Esophagus squamous epithelium (tissue), 5 donors: ENCODE results near the gene ETFB. TPM values are rescaled to one million over a fixed set of nuclear protein-coding genes. Genes with fewer than 3 reads are reported as not detected.

Source experiments
- DNase-seq: peaks from one replicate; lab custom pipeline; 2025; lab: John Stamatoyannopoulos, UW
- H3K27ac ChIP-seq, 4 donors: fragments of 200-600 bp; sonication (generic); one replicate each; pipeline ENCODE4 v1.5.1; 2016 to 2019; ENCODE audit warnings: mild to moderate bottlenecking in 1 of 4
- H3K27me3 ChIP-seq, 4 donors: fragments of 200-600 bp; sonication (generic); 1 replicate in 3 of 4; 2 replicates in 1 of 4; pipeline versions ENCODE4 v1.5.1 to v1.6.0; 2017 to 2021; ENCODE audit warnings: antibody characterized with exemption in 1 of 4
- H3K36me3 ChIP-seq, 3 donors: fragments of 200-600 bp; sonication (generic); one replicate each; pipeline ENCODE4 v1.5.1; 2016 to 2019
- H3K4me1 ChIP-seq, 3 donors: fragments of 200-600 bp; sonication (generic); one replicate each; pipeline ENCODE4 v1.5.1; 2017 to 2019
- H3K4me3 ChIP-seq, 4 donors: fragments of 200-600 bp; sonication (generic); 1 replicate in 3 of 4; 2 replicates in 1 of 4; pipeline ENCODE4 v1.5.1; 2016 to 2019; ENCODE audit warnings: mild to moderate bottlenecking in 2 of 4, moderate library complexity in 1 of 4
- H3K9me3 ChIP-seq, 3 donors: fragments of 200-600 bp; sonication (generic); one replicate each; pipeline ENCODE4 v1.5.1; 2016 to 2019
- POLR2A ChIP-seq, 4 donors: fragments of 450-650 bp; IDR thresholded peaks; one replicate each; pipeline ENCODE4 v1.6.1; 2017; ENCODE audit warnings: antibody characterized with exemption in 4 of 4, mild to moderate bottlenecking in 4 of 4, moderate library complexity in 3 of 4
- WGBS, 2 donors: methylation state at CpG; one replicate each; pipeline ENCODE4 v1.1.5; 2018; 5-methylcytosine and 5-hydroxymethylcytosine counted together
- intact Hi-C: fragments of 100-400 bp; cut with DNase I; formaldehyde crosslinking; loops from one replicate; pipeline ENCODE4 v1.15.0; 2022
- total RNA-seq, 4 donors: library from RNA; depleted of rRNA; stranded (reverse); fragments of >200 nt; gene quantifications; one replicate each; pipeline ENCODE4 v1.1.0, GENCODE V29; 2016
- TF ChIP-seq, protein P1 (sequence below), 6 experiments: fragments of 450-650 bp in 4 of 6; fragments of 200-600 bp in 2 of 6; sonication (generic) in 2 of 6; IDR thresholded peaks; one replicate each; pipeline ENCODE4 v1.5.1; 2016 to 2019; ENCODE audit warnings: antibody characterized with exemption in 6 of 6, mild to moderate bottlenecking in 4 of 6, moderate library complexity in 4 of 6
- donor health status: DM: yes; HTN: yes; CAD: no.

ETFB gene
- total RNA-seq, 4 donors from 2014 or later: 104 to 215 (median 157) TPM

DNA sequence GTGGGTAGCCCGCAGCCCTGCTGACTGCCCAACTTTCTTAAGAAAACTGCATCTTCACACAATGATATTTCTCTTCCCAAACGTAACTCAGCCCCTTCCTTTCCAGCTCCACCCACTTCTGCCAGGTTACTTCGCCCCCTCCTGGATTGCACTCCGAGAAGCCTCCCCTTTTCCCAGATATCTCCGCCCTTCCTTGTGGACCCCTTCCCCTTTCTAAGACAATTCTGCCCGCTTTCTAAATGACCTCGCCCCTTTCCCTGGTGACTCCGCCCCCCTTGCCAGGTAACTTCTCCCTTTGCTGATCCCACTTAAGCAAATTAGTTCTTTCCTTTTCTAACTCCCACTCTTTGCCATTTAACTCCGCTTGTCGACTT is 26.9 kb downstream of the ETFB start:
- H3K27me3 ChIP-seq: no peaks in the 10 kb centered on the region
- no peaks in the 10 kb centered on the region for H3K9me3 ChIP-seq
- peaks cover 0 to 42% (median 0%) of the 10 kb centered on the region in 3 donors for H3K36me3 ChIP-seq
- 1% methylated on average over 10 of the region's 10 CpGs for WGBS, 2 donors
- TF ChIP-seq, protein P1, sequence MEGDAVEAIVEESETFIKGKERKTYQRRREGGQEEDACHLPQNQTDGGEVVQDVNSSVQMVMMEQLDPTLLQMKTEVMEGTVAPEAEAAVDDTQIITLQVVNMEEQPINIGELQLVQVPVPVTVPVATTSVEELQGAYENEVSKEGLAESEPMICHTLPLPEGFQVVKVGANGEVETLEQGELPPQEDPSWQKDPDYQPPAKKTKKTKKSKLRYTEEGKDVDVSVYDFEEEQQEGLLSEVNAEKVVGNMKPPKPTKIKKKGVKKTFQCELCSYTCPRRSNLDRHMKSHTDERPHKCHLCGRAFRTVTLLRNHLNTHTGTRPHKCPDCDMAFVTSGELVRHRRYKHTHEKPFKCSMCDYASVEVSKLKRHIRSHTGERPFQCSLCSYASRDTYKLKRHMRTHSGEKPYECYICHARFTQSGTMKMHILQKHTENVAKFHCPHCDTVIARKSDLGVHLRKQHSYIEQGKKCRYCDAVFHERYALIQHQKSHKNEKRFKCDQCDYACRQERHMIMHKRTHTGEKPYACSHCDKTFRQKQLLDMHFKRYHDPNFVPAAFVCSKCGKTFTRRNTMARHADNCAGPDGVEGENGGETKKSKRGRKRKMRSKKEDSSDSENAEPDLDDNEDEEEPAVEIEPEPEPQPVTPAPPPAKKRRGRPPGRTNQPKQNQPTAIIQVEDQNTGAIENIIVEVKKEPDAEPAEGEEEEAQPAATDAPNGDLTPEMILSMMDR (IDR thresholded peaks at IDR 0.05): no peak
- no peak for TF ChIP-seq POLR2A (IDR thresholded peaks at IDR 0.05)
- peak overlapping the region; percentile 49 to 85 (median 63) for H3K4me3 ChIP-seq
- intact Hi-C loops: loop anchor here (10.0 kb wide), 2 partner anchors 66 to 96 kb away; no protein-coding TSS in a partner anchor
- peak overlapping the region; percentile 40 to 93 (median 90) for H3K27ac ChIP-seq
- no peak for DNase-seq
- peaks cover 11 to 64% (median 12%) of the 10 kb centered on the region in 3 donors for H3K4me1 ChIP-seq

DNA sequence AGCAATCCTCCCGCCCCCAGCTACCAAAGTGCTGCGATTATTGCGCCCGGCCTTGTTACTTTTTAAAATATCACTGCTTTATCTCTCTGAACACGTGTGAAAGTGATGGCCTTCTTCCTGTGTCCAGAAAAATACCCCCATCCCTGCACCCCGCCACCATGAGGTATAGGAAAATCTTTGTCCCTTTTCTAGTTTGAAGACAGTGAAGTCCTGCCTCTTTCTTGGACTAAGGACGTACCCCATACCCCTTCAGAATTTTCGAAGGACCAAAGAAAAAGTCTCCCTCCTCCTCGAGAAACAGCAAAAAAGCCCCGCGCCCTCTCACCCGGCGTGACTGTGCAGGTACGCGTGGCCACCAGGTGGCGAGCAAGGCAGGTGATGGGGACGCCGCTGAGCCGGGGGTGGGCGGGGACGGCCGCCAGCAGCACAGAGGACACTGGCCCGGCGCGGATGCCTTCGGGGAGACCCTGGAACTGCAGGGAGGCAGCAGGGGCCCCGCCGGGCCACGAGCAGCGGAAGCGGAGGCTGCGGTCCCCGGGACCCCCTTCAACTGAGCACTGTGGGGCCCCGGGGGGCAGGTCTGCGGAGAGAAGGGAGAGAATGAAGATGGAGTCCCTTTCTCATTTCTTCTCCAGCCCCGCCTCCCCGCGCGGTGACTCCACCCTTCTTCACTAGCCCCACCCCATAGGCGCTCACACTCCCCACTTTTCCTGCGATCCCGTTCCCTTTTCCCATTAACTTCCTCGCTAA is 27.4 kb downstream of the ETFB start:
- Histone ChIP-seq H3K27me3 (no peaks in the 10 kb centered on the region), H3K4me3 (peak overlapping the region; percentile 49 to 85 (median 63)), H3K4me1 (peaks cover 11 to 58% (median 12%) of the 10 kb centered on the region in 3 donors), H3K27ac (peak overlapping the region; percentile 40 to 93 (median 90)), H3K36me3 (peaks cover 0 to 43% (median 0%) of the 10 kb centered on the region in 3 donors), H3K9me3 (no peaks in the 10 kb centered on the region)
- peak; percentile 49 for DNase-seq
- TF ChIP-seq, protein P1 (IDR thresholded peaks at IDR 0.05): peak; percentile 88 to 94 (median 90)
- no peak for TF ChIP-seq POLR2A (IDR thresholded peaks at IDR 0.05)
- intact Hi-C loops: loop anchor here (10.0 kb wide), 2 partner anchors 66 to 96 kb away; no protein-coding TSS in a partner anchor
- WGBS, 2 donors: 6 to 7% methylated on average over 22 to 25 of the region's 43 CpGs

DNA sequence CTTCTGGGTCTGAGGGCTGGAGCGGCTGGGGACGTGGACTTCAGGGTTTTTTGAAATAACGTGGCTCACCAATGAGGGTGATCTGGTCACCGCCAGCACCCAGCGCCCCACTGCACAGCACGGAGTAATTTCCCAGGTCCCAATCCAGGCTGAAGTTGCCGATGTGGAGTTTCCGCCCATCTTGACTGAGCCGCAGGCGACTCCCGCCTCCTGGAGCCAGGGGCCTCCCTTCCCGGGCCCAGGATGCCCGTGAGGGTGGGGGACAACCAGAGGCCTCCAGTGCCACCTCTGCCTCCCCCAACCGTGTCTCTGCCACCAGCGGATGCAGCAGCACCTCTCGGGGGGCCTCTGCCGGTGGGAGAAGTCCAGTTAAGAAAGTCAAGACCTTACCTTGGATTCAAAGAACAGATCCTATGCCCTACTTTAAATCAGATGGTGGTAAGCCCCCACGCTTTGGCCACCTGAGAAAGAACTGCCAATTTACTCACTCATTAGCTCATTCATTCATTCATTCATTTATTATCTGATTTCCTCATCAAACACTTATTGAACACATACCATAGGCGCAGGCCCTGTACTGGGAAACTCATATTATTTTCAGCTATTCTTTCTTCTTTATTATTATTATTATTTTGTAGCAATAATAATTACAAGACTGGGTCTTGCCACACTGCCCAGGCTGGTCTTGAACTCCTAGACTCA is 28.2 kb downstream of the ETFB start:
- intact Hi-C loops: loop anchor here (10.0 kb wide), 2 partner anchors 67 to 97 kb away; no protein-coding TSS in a partner anchor
- TF ChIP-seq, protein P1 (IDR thresholded peaks at IDR 0.05): no peak
- TF ChIP-seq POLR2A (IDR thresholded peaks at IDR 0.05): no peak
- DNase-seq: no peak
- Histone ChIP-seq H3K27ac (no peak overlapping the region), H3K9me3 (no peaks in the 10 kb centered on the region), H3K27me3 (no peaks in the 10 kb centered on the region), H3K4me3 (peak overlapping the region in 3 of 4 donors; percentile 62 to 85 (median 64)), H3K36me3 (peaks cover 0 to 51% (median 0%) of the 10 kb centered on the region in 3 donors), H3K4me1 (peaks cover 11 to 51% (median 12%) of the 10 kb centered on the region in 3 donors)
- 64 to 85% methylated on average over 5 to 6 of the region's 19 CpGs for WGBS, 2 donors

DNA sequence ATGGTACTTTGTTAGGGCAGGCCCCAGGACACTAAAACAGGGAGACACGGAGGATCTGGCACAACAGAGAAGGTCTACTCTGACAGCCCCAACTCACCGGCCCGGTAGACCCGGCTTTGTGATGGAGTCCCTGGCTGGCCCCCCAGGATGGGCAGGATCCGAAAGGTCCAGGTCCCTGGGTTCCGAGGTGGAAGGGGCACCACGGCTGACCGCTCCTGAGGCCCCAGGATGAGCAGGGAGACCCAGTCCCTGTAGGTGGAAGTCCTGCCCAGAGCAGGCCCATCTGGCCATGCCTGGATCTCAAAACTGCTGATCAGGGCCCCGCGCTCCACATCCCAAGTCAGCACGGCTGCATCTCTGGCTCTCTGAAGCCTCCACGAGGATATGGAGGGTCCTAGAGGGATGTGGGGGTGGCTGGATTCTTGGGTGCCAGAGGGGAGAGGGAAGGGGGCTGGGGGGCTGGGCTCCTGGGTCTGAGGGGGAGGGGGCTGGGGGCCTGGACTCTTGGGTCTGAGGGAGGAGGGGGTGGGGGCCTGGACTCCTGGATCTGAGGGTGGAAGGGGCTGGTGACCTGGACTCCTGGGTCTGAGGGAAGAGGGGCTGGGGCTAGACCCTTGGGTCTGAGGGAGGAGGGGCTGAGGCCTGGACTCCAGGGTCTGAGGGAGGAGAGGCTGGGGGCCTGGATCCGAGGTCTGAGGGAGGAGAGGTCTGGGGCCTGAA is 28.9 kb downstream of the ETFB start:
- no peak overlapping the region for H3K4me3 ChIP-seq
- 88 to 100% methylated on average over 1 to 3 of the region's 13 CpGs for WGBS, 2 donors
- H3K9me3 ChIP-seq: no peaks in the 10 kb centered on the region
- no peak overlapping the region for H3K27ac ChIP-seq
- H3K4me1 ChIP-seq: peaks cover 11 to 44% (median 12%) of the 10 kb centered on the region in 3 donors
- no peaks in the 10 kb centered on the region for H3K27me3 ChIP-seq
- TF ChIP-seq, protein P1 (IDR thresholded peaks at IDR 0.05): no peak
- TF ChIP-seq POLR2A (IDR thresholded peaks at IDR 0.05): no peak
- intact Hi-C loops: loop anchor here (10.0 kb wide), 2 partner anchors 68 to 98 kb away; no protein-coding TSS in a partner anchor
- H3K36me3 ChIP-seq: peaks cover 0 to 58% (median 0%) of the 10 kb centered on the region in 3 donors
- no peak for DNase-seq
